HL-60 (cell line): ENCODE results near the gene ZNF219.
"Not testable (repeated sequence)": the region's sequence is repeated elsewhere in the genome, so short reads cannot be mapped to it uniquely, and the experiment has no call there.

ENCODE experiments used
- DNase-seq, 2 experiments: peaks; one replicate each; pipeline ENCODE4 v3.0.0-alpha.2; 2010 to 2020; ENCODE audit warnings: low read depth in 1 of 2, low spot score in 1 of 2
- H3K27ac ChIP-seq: fragments of 250-450 bp; sonication (Bioruptor Pico); replicated peaks from 2 replicates; pipeline ENCODE4 v1.5.1; 2020; ENCODE audit warnings: mild to moderate bottlenecking, moderate library complexity
- H3K27me3 ChIP-seq: fragments of 250-450 bp; sonication (Bioruptor Pico); 2 replicates; pipeline ENCODE4 v1.5.1; 2021; ENCODE audit warnings: mild to moderate bottlenecking, moderate library complexity; ENCODE audit not compliant: insufficient read depth, poor library complexity, severe bottlenecking
- H3K4me3 ChIP-seq: replicated peaks from 2 replicates; pipeline ENCODE4 v1.5.1; 2011; ENCODE audit warnings: mild to moderate bottlenecking, control low read depth, low read length; ENCODE audit not compliant: insufficient read depth
- CTCF ChIP-seq: IDR thresholded peaks from one replicate; pipeline ENCODE4 v1.5.1; 2011; ENCODE audit warnings: low read length, control low read depth, inconsistent platforms; ENCODE audit not compliant: insufficient read depth
- GABPA ChIP-seq: IDR thresholded peaks from 2 replicates; pipeline ENCODE4 v1.6.1; 2012; ENCODE audit warnings: low read depth
- POLR2AphosphoS5 ChIP-seq: IDR thresholded peaks from 2 replicates; pipeline ENCODE4 v1.6.1; 2012; ENCODE audit warnings: low read depth
- REST ChIP-seq: IDR thresholded peaks from 2 replicates; pipeline ENCODE4 v1.6.1; 2012; ENCODE audit warnings: low read depth; ENCODE audit not compliant: insufficient replicate concordance
- SPI1 ChIP-seq: IDR thresholded peaks from 2 replicates; pipeline ENCODE4 v1.6.1; 2012; ENCODE audit warnings: low read depth, mild to moderate bottlenecking, borderline replicate concordance

The ZNF219 gene

GRCh38 chr14:21041676-21042433 lies 56.6 kb downstream of the ZNF219 start, which contains the start of gene RNASE7:
Gene RNASE7 (plus strand): TSS chr14:21042362. CDS start chr14:21042993, 631 bp downstream.
- no peak for DNase-seq
- TF ChIP-seq GABPA: no peak
- TF ChIP-seq REST: no peak
- no peak for TF ChIP-seq SPI1
- TF ChIP-seq POLR2AphosphoS5: no peak
- no peak for TF ChIP-seq CTCF
- no peak within 1 kb of the TSS for H3K27ac ChIP-seq

GRCh38 chr14:21040941-21041340 lies 57.5 kb downstream of the ZNF219 start:
- DNase-seq, H3K4me3 ChIP-seq, H3K27me3 ChIP-seq, H3K27ac ChIP-seq: not testable (repeated sequence)

More at GRCh38 chr14:21041676-21042433, 56.6 kb downstream of the ZNF219 start, which contains the start of gene RNASE7:
- Histone ChIP-seq H3K4me3 (no peak within 1 kb of the TSS), H3K27me3 (no peaks in the 10 kb centered on the region)

- Histone ChIP-seq H3K27me3 (no peaks in the 10 kb centered on the region), H3K4me3 (no peak overlapping the region), H3K27ac (no peak overlapping the region)
- no peak for TF ChIP-seq SPI1
- TF ChIP-seq POLR2AphosphoS5: no peak
- TF ChIP-seq GABPA: no peak
- no peak for TF ChIP-seq REST
- no peak for DNase-seq
These were observed 58.0 kb downstream of the ZNF219 start for GRCh38 chr14:21040370-21040925.
